ENCODE data around the gene MED16. TPM values are rescaled to one million over a fixed set of nuclear protein-coding genes. Genes with fewer than 3 reads are reported as not detected.
"Not testable (repeated sequence)": the region's sequence is repeated elsewhere in the genome, so short reads cannot be mapped to it uniquely, and the experiment has no call there.

Gene MED16
- polyA plus RNA-seq, 4 donors: 39.0 to 107 (median 70.3) TPM

DNA sequence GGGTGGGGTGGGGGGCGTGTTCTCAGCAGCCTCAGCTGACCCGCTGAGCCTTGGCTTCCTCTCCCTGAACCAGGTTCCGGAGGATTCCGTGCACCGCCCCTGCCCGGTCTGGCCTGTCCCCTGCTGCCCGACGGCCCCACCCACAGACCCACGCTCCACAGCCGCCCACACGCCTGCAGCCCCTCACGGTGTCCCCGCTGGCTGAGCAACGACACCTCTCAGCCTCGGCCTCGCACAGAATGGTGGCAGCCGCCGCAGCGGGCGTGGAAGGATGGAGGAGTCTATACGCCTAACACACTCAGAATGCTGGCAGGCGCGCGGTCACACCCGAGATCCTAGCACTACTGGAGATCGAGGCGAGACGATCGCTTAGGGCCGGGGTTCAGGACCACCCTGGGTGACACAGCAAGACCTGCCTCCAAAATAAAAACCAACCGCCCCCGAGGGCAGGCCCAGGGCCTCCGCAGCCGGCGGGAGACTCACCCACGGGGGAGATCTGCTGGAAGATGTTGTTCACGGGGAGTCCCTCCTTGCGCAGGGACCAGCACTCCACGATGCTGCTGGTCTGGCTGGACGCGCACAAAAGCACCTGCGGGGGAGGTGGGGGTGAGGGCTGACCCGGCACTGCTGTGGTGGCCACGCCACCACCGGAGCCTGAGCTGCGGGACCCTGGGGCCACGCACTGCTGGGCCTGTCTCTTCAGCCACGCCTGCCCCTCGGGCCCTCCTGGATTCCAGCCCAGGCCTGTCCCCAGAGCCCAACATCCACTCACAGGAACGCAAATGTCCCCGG, 8.4 kb downstream of the MED16 start:
- DNase-seq: no peak
- no peaks in the 10 kb centered on the region for H3K9me3 ChIP-seq (ENCODE audit: control insufficient read depth in 2 of 2, insufficient read depth in 1 of 2, low read depth in 1 of 2, low read length in 1 of 2)
- H3K4me3 ChIP-seq (ENCODE audit: low read depth in 1 of 3, low read length in 3 of 3): no peak overlapping the region
- H3K27ac ChIP-seq (ENCODE audit: low read depth in 1 of 3, low read length in 2 of 3): no peak overlapping the region
- H3K4me1 ChIP-seq (ENCODE audit: control insufficient read depth in 3 of 3, insufficient read depth in 2 of 3, low read depth in 1 of 3, low read length in 2 of 3): no peaks in the 10 kb centered on the region
- WGBS, 3 donors: 95 to 96% (median 95%) methylated on average over 42 to 51 of the region's 51 CpGs
- H3K27me3 ChIP-seq (ENCODE audit: control insufficient read depth in 3 of 3, insufficient read depth in 3 of 3, low read length in 3 of 3): no peaks in the 10 kb centered on the region
- H3K36me3 ChIP-seq (ENCODE audit: control insufficient read depth in 3 of 3, insufficient read depth in 2 of 3, low read depth in 1 of 3, low read length in 3 of 3): peaks cover 5 to 98% (median 15%) of the 10 kb centered on the region in 3 donors
- no peak for FAIRE-seq

DNA sequence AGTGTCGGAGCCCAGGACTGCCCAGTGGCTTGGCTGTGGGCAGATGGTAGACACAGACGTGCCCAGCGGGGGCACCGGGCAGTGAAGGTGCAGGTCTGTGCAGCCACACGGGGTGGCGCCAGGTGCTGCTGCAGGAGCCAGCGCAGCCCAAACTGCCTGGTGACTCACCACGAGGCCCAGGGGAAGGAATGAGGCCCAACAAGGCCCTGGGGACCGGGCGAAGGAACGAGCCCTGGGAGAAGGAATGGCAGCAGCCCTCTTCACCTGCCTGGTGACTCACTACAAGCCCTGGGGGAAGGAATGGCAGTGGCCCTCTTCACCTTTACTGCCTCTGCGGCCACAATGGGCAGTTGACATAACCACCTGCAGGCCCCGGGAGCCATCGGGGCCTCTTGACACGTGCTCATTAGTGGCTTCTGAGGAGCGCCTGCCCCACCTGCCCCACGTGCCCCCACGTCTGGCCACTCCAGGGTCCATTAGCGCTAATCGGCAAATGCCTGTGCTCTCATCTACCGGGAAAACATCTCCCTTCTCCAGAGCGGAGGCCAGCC, 9.3 kb downstream of the MED16 start:
- Histone ChIP-seq H3K27ac (ENCODE audit: low read depth in 1 of 3, low read length in 2 of 3) (no peak overlapping the region), H3K36me3 (ENCODE audit: control insufficient read depth in 3 of 3, insufficient read depth in 2 of 3, low read depth in 1 of 3, low read length in 3 of 3) (peaks cover 5 to 95% (median 11%) of the 10 kb centered on the region in 3 donors), H3K4me3 (ENCODE audit: low read depth in 1 of 3, low read length in 3 of 3) (no peak overlapping the region), H3K9me3 (ENCODE audit: control insufficient read depth in 2 of 2, insufficient read depth in 1 of 2, low read depth in 1 of 2, low read length in 1 of 2) (no peaks in the 10 kb centered on the region), H3K4me1 (ENCODE audit: control insufficient read depth in 3 of 3, insufficient read depth in 2 of 3, low read depth in 1 of 3, low read length in 2 of 3) (no peaks in the 10 kb centered on the region), H3K27me3 (ENCODE audit: control insufficient read depth in 3 of 3, insufficient read depth in 3 of 3, low read length in 3 of 3) (no peaks in the 10 kb centered on the region)
- no peak for DNase-seq
- no peak for FAIRE-seq
- WGBS, 3 donors: 88 to 90% (median 88%) methylated on average over 19 to 22 of the region's 22 CpGs

DNA sequence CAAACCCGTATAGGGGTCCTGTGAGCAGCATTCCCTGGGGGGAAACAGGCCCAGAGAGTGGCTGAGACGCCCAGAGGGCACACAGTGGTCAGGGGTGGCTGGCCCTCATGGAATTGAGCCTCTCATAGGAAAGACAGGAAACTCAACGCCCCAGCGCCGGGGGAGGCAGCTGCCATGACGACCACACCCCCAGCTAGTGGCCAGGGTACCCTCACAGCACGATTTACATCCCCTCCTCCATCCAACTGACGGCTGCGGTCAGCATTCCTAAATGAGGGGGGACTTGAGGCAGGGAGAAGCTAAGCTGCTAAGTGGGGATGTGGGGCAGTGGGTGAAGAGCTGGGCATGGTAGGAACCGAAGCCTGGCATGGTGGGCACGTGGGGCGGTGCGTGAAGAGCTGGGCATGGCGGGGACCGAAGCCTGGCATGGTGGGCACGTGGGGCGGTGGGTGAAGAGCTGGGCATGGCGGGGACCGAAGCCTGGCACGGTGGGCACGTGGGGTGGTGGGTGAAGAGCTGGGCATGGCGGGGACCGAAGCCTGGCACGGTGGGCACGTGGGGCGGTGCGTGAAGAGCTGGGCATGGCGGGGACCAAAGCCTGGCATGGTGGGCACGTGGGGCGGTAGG, 10.0 kb downstream of the MED16 start:
- Histone ChIP-seq H3K4me1 (ENCODE audit: control insufficient read depth in 3 of 3, insufficient read depth in 2 of 3, low read depth in 1 of 3, low read length in 2 of 3) (no peaks in the 10 kb centered on the region), H3K9me3 (ENCODE audit: control insufficient read depth in 2 of 2, insufficient read depth in 1 of 2, low read depth in 1 of 2, low read length in 1 of 2) (no peaks in the 10 kb centered on the region), H3K27ac (ENCODE audit: low read depth in 1 of 3, low read length in 2 of 3) (no peak overlapping the region), H3K4me3 (ENCODE audit: low read depth in 1 of 3, low read length in 3 of 3) (no peak overlapping the region), H3K27me3 (ENCODE audit: control insufficient read depth in 3 of 3, insufficient read depth in 3 of 3, low read length in 3 of 3) (no peaks in the 10 kb centered on the region), H3K36me3 (ENCODE audit: control insufficient read depth in 3 of 3, insufficient read depth in 2 of 3, low read depth in 1 of 3, low read length in 3 of 3) (peaks cover 5 to 92% (median 11%) of the 10 kb centered on the region in 3 donors)
- WGBS, 3 donors: 92 to 97% (median 93%) methylated on average over 16 to 30 of the region's 30 CpGs
- FAIRE-seq: no peak
- DNase-seq: no peak

DNA sequence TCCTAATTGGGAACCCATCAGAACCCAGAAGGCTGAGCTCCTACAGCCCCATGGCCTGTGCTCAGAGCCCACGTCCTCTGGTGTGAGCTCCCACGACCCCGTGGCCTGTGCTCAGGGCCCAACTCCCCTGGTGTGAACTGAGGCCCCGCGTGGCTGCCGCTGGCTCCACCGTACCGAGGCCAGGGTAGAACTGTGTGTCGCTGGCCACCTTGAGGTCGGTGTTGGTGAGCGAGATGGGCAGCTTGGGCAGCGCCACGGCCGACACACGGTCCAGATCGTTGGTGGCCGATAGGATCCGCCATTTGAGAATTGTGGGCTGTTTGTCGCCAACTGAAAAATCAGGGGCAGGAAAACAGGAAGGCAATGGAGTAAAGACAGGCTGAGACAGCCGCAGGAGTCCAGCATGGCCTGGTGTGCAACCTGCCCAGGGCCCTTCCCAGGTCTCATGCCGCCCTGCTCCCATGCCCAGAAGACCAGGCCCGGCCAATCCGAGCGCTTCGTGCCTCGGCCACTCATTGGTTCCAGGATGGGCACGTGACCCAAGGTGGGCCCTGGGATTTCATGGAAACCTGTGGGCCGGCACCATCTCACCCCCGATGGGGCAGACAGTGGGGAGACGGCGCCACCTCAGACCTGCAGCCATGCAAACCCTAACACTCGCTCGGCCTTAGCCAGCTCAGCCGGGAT, 11.5 kb downstream of the MED16 start:
- no peak overlapping the region for H3K4me3 ChIP-seq (ENCODE audit: low read depth in 1 of 3, low read length in 3 of 3)
- no peaks in the 10 kb centered on the region for H3K9me3 ChIP-seq (ENCODE audit: control insufficient read depth in 2 of 2, insufficient read depth in 1 of 2, low read depth in 1 of 2, low read length in 1 of 2)
- no peaks in the 10 kb centered on the region for H3K27me3 ChIP-seq (ENCODE audit: control insufficient read depth in 3 of 3, insufficient read depth in 3 of 3, low read length in 3 of 3)
- H3K27ac ChIP-seq (ENCODE audit: low read depth in 1 of 3, low read length in 2 of 3): no peak overlapping the region
- FAIRE-seq (no peak), DNase-seq (no peak)
- 98 to 99% (median 98%) methylated on average over 34 of the region's 34 CpGs for WGBS, 3 donors
- H3K4me1 ChIP-seq (ENCODE audit: control insufficient read depth in 3 of 3, insufficient read depth in 2 of 3, low read depth in 1 of 3, low read length in 2 of 3): no peaks in the 10 kb centered on the region
- H3K36me3 ChIP-seq (ENCODE audit: control insufficient read depth in 3 of 3, insufficient read depth in 2 of 3, low read depth in 1 of 3, low read length in 3 of 3): peaks cover 5 to 87% (median 15%) of the 10 kb centered on the region in 3 donors

DNA sequence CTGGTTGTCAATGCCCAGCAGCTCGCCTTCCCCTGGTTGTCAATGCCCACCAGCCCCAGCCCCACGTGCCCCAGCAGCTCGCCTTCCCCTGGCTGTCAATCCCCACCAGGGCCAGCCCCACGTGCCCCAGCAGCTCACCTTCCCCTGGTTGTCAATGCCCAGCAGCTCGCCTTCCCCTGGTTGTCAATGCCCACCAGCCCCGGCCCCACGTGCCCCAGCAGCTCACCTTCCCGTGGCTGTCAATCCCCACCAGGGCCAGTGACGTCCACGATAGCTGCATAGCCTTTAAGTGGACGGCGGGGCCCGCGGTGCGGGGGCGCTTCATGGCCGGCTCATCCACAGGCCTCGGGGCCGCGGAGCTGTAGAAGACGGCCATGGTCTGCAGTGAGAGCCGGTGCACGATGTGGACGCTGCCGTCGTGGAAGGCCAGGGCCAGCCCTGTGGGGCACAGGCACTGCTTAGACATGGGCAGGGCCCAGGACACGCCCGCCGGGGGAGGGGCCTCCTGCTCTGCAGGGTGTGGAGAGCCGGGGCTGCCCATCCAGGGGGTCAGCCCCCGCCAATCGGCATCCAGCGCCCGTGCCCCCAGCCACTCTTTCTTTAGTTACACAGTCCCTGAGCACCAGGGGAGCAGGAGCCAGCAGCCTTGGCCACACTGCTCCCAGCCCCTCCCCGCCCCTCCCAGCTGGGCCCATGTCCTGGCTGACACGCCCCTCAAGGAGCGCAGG, 13.1 kb downstream of the MED16 start:
- 88 to 91% (median 88%) methylated on average over 32 to 37 of the region's 37 CpGs for WGBS, 3 donors
- Histone ChIP-seq H3K9me3 (ENCODE audit: control insufficient read depth in 2 of 2, insufficient read depth in 1 of 2, low read depth in 1 of 2, low read length in 1 of 2) (no peaks in the 10 kb centered on the region), H3K4me1 (ENCODE audit: control insufficient read depth in 3 of 3, insufficient read depth in 2 of 3, low read depth in 1 of 3, low read length in 2 of 3) (no peaks in the 10 kb centered on the region), H3K27me3 (ENCODE audit: control insufficient read depth in 3 of 3, insufficient read depth in 3 of 3, low read length in 3 of 3) (no peaks in the 10 kb centered on the region), H3K27ac (ENCODE audit: low read depth in 1 of 3, low read length in 2 of 3) (no peak overlapping the region), H3K36me3 (ENCODE audit: control insufficient read depth in 3 of 3, insufficient read depth in 2 of 3, low read depth in 1 of 3, low read length in 3 of 3) (peaks cover 4 to 87% (median 12%) of the 10 kb centered on the region in 3 donors), H3K4me3 (ENCODE audit: low read depth in 1 of 3, low read length in 3 of 3) (no peak overlapping the region)
- DNase-seq: no peak
- no peak for FAIRE-seq

DNA sequence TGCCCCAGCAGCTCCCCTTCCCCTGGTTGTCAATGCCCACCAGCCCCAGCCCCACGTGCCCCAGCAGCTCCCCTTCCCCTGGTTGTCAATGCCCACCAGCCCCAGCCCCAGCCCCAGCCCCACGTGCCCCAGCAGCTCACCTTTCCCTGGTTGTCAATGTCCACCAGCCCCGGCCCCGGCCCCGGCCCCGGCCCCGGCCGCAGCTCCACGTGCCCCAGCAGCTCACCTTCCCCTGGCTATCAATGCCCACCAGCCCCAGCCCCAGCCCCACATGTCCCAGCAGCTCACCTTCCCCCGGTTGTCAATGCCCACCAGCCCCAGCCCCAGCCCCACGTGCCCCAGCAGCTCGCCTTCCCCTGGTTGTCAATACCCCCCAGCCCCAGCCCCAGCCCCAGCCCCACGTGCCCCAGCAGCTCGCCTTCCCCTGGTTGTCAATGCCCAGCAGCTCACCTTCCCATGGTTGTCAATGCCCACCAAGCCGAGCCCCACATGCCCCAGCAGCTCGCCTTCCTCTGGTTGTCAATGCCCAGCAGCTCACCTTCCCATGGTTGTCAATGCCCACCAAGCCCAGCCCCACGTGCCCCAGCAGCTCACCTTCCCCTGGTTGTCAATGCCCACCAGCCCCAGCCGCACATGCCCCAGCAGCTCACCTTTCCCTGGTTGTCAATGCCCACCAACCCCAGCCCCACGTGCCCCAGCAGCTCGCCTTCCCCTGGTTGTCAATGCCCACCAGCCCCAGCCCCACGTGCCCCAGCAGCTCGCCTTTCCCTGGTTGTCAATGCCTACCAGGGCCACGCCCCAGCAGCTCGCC, 14.0 kb downstream of the MED16 start:
- not testable (repeated sequence) for H3K27ac ChIP-seq (ENCODE audit: low read depth in 1 of 3, low read length in 2 of 3); DNase-seq; H3K4me3 ChIP-seq (ENCODE audit: low read depth in 1 of 3, low read length in 3 of 3); H3K4me1 ChIP-seq (ENCODE audit: control insufficient read depth in 3 of 3, insufficient read depth in 2 of 3, low read depth in 1 of 3, low read length in 2 of 3); FAIRE-seq; H3K27me3 ChIP-seq (ENCODE audit: control insufficient read depth in 3 of 3, insufficient read depth in 3 of 3, low read length in 3 of 3); H3K9me3 ChIP-seq (ENCODE audit: control insufficient read depth in 2 of 2, insufficient read depth in 1 of 2, low read depth in 1 of 2, low read length in 1 of 2)
- 87 to 91% (median 88%) methylated on average over 21 to 24 of the region's 24 CpGs for WGBS, 3 donors
- peaks cover 6 to 87% (median 12%) of the 10 kb centered on the region in 3 donors for H3K36me3 ChIP-seq (ENCODE audit: control insufficient read depth in 3 of 3, insufficient read depth in 2 of 3, low read depth in 1 of 3, low read length in 3 of 3)

DNA sequence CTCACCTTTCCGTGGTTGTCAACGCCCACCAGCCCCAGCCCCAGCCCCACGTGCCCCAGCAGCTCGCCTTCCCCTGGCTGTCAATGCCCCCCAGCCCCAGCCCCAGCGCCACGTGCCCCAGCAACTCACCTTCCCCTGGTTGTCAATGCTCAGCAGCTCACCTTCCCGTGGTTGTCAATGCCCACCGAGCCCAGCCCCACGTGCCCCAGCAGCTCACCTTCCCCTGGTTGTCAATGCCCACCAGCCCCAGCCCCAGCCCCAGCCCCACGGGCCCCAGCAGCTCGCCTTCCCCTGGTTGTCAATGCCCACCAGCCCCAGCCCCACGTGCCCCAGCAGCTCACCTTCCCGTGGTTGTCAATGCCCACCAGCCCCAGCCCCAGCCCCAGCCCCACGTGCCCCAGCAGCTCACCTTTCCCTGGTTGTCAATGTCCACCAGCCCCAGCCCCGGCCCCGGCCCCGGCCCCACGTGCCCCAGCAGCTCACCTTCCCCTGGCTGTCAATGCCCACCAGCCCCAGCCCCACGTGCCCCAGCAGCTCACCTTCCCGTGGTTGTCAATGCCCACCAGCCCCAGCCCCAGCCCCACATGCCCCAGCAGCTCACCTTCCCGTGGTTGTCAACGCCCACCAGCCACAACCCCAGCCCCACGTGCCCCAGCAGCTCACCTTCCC, 14.9 kb downstream of the MED16 start:
- not testable (repeated sequence) for H3K27me3 ChIP-seq (ENCODE audit: control insufficient read depth in 3 of 3, insufficient read depth in 3 of 3, low read length in 3 of 3); H3K27ac ChIP-seq (ENCODE audit: low read depth in 1 of 3, low read length in 2 of 3); H3K4me1 ChIP-seq (ENCODE audit: control insufficient read depth in 3 of 3, insufficient read depth in 2 of 3, low read depth in 1 of 3, low read length in 2 of 3); H3K9me3 ChIP-seq (ENCODE audit: control insufficient read depth in 2 of 2, insufficient read depth in 1 of 2, low read depth in 1 of 2, low read length in 1 of 2); DNase-seq; FAIRE-seq; H3K4me3 ChIP-seq (ENCODE audit: low read depth in 1 of 3, low read length in 3 of 3)
- WGBS, 3 donors: 89 to 92% (median 92%) methylated on average over 19 to 23 of the region's 23 CpGs
- H3K36me3 ChIP-seq (ENCODE audit: control insufficient read depth in 3 of 3, insufficient read depth in 2 of 3, low read depth in 1 of 3, low read length in 3 of 3): peaks cover 8 to 86% (median 12%) of the 10 kb centered on the region in 3 donors

Measured in small intestine (tissue), 7 donors.